OCI-LY7 (cell line): ENCODE measurements around the gene AP4B1. TPM values are rescaled to one million over a fixed set of nuclear protein-coding genes. Genes with fewer than 3 reads are reported as not detected.

ENCODE experiments used
- BruUV-seq: library from RNA; stranded (reverse); fragments of 400-500 nt; replicated peaks from 2 replicates; lab custom pipeline; 2021; lab: Mats Ljungman, UMichigan
- CTCF ChIA-PET: fragments of 300-600 bp; sonication (Branson Sonifier 250); formaldehyde crosslinking; loops from one replicate; lab custom pipeline; 2022; ENCODE audit warnings: antibody characterized with exemption; ENCODE audit not compliant: unreplicated experiment; lab: Charles Lee
- POLR2A ChIA-PET: fragments of 300-600 bp; sonication (Branson Sonifier 250); formaldehyde crosslinking; loops from one replicate; lab custom pipeline; 2022; ENCODE audit warnings: antibody characterized with exemption; lab: Charles Lee
- DNase-seq: peaks from one replicate; pipeline ENCODE4 v3.0.0-alpha.2; 2015; ENCODE audit warnings: low spot score
- H2AFZ ChIP-seq: fragments of 200-600 bp; sonication (generic), shearing (Covaris generic); 2 replicates; pipeline ENCODE4 v1.6.1; 2014; ENCODE audit warnings: mild to moderate bottlenecking, antibody characterized with exemption, low read length, moderate library complexity
- H3K27ac ChIP-seq: fragments of 200-600 bp; sonication (generic); 2 replicates; pipeline ENCODE4 v1.5.1; 2014; ENCODE audit warnings: mixed run types, low read depth, mild to moderate bottlenecking, moderate library complexity, low read length, inconsistent platforms; ENCODE audit not compliant: poor library complexity, severe bottlenecking
- H3K36me3 ChIP-seq: fragments of 200-600 bp; sonication (generic); 2 replicates; pipeline ENCODE4 v1.6.1; 2014; ENCODE audit warnings: mild to moderate bottlenecking, antibody characterized with exemption, low read length, moderate library complexity, mixed read lengths; ENCODE audit not compliant: insufficient read depth
- H3K4me1 ChIP-seq: fragments of 200-600 bp; sonication (generic); 2 replicates; pipeline ENCODE4 v1.5.1; 2014; ENCODE audit warnings: mild to moderate bottlenecking, low read length; ENCODE audit not compliant: insufficient read depth, poor library complexity, severe bottlenecking
- H3K4me2 ChIP-seq: fragments of 200-600 bp; sonication (generic); 2 replicates; pipeline ENCODE4 v1.6.1; 2014; ENCODE audit warnings: mild to moderate bottlenecking, low read length
- H3K4me3 ChIP-seq: fragments of 200-600 bp; sonication (generic); 2 replicates; pipeline ENCODE4 v1.5.1; 2014; ENCODE audit warnings: mild to moderate bottlenecking, low read depth, low read length; ENCODE audit not compliant: poor library complexity, severe bottlenecking
- H3K79me2 ChIP-seq: fragments of 200-600 bp; sonication (generic); 2 replicates; pipeline ENCODE4 v1.6.1; 2016; ENCODE audit warnings: low read depth, mild to moderate bottlenecking, low read length, moderate library complexity, mixed read lengths; ENCODE audit not compliant: insufficient read depth
- H3K9me2 ChIP-seq: fragments of 200-600 bp; sonication (generic); 2 replicates; pipeline ENCODE4 v1.6.1; 2016; ENCODE audit warnings: mild to moderate bottlenecking, low read length, mixed read lengths; ENCODE audit not compliant: insufficient read depth
- H3K9me3 ChIP-seq: fragments of 200-600 bp; sonication (generic); 2 replicates; pipeline ENCODE4 v1.6.1; 2014; ENCODE audit warnings: mild to moderate bottlenecking, mixed run types, low read length, mixed read lengths
- H4K20me1 ChIP-seq: fragments of 200-600 bp; sonication (generic); 2 replicates; pipeline ENCODE4 v1.6.1; 2014; ENCODE audit warnings: mild to moderate bottlenecking, antibody characterized with exemption, low read length, moderate library complexity, mixed read lengths; ENCODE audit not compliant: insufficient read depth
- CTCF ChIP-seq: fragments of 200-600 bp; sonication (generic); conservative IDR thresholded peaks from 2 replicates; pipeline ENCODE4 v1.5.1; 2014; ENCODE audit warnings: mild to moderate bottlenecking, antibody characterized with exemption, low read length, moderate library complexity, mixed read lengths
- EZH2phosphoT487 ChIP-seq: fragments of 200-600 bp; sonication (generic); IDR thresholded peaks from 2 replicates; pipeline ENCODE4 v1.6.1; 2018; ENCODE audit warnings: low read depth, borderline replicate concordance, mild to moderate bottlenecking, mixed run types, antibody characterized with exemption, low read length, moderate library complexity, mixed read lengths
- intact Hi-C: fragments of 100-400 bp; cut with micrococcal nuclease; formaldehyde crosslinking; loops from one replicate; pipeline ENCODE4 v1.10.0; 2022; ENCODE audit not compliant: unreplicated experiment
- total RNA-seq, 2 experiments: library from RNA; depleted of rRNA in 1 of 2; stranded (reverse); fragments of >200 nt in 1 of 2; shearing (Covaris generic) in 1 of 2; gene quantifications; 2 replicates each; pipeline ENCODE4 v1.2.3, GENCODE V29; 2014 to 2022

The AP4B1 gene
- total RNA-seq, 2 experiments from 2014 or later: 40.5 to 45.3 TPM

- no TSS peak for BruUV-seq
- CTCF ChIA-PET: no interaction called here
- Histone ChIP-seq H2AFZ (no peak overlapping the region), H3K36me3 (no peaks in the 10 kb centered on the region), H3K4me2 (no peak overlapping the region), H3K4me1 (no peaks in the 10 kb centered on the region), H4K20me1 (no peaks in the 10 kb centered on the region), H3K79me2 (no peaks in the 10 kb centered on the region), H3K4me3 (no peak overlapping the region), H3K9me3 (no peaks in the 10 kb centered on the region), H3K27ac (no peak overlapping the region), H3K9me2 (no peaks in the 10 kb centered on the region)
- TF ChIP-seq CTCF: no peak
- TF ChIP-seq EZH2phosphoT487: no peak
- intact Hi-C loops: no loop called here
- DNase-seq: no peak
- POLR2A ChIA-PET: interaction anchor here (0.6 to 1.7 kb wide), 9 partner anchors 9 to 33 kb away, joined by 3 to 10 read pairs (median 5); partner anchors contain the start of gene AP4B1
These were observed 17.9 kb downstream of the AP4B1 start for GRCh38 chr1:113886417-113887401.

DNA sequence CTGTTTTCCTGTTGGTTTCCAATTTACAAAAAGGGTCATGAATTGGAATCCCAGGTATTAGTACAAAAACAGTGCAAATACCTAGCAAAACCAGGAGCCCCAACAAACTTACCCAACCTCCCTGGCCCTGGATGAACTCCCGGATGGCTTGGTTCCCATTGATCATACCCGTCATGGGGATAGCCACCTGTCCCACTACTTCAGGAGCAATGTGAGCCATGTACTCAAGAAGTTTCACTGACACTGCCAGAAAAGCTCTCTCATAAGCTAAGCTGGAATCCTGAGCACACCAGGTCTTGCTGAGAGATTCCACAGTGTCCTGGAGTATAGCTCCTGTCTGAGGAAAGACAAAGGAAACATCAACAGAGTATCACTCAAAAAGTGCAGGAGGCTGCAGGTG, 22.9 kb downstream of the AP4B1 start:
- TF ChIP-seq EZH2phosphoT487 (no peak), CTCF (no peak)
- ChIA-PET POLR2A (interaction anchor here (1.0 to 2.0 kb wide), 5 partner anchors 8 to 49 kb away, joined by 3 to 10 read pairs (median 4); partner anchors contain the start of gene AP4B1), CTCF (interaction anchor here (1.1 kb wide), 1 partner anchor 12 kb away, joined by 4 read pairs; no protein-coding TSS in a partner anchor)
- H3K4me3 ChIP-seq: no peak overlapping the region
- H2AFZ ChIP-seq: no peak overlapping the region
- H3K4me2 ChIP-seq: no peak overlapping the region
- no TSS peak for BruUV-seq
- no peaks in the 10 kb centered on the region for H3K9me2 ChIP-seq
- no peaks in the 10 kb centered on the region for H3K9me3 ChIP-seq
- H3K4me1 ChIP-seq: peaks cover 6% of the 10 kb centered on the region
- H4K20me1 ChIP-seq: no peaks in the 10 kb centered on the region
- H3K36me3 ChIP-seq: no peaks in the 10 kb centered on the region; the same call in 1 of the 2 replicates
- intact Hi-C loops: no loop called here
- DNase-seq: no peak
- H3K27ac ChIP-seq: no peak overlapping the region
- no peaks in the 10 kb centered on the region for H3K79me2 ChIP-seq
